H9 (cell line): ENCODE results near the gene SNX7. TPM values are rescaled to one million over a fixed set of nuclear protein-coding genes. Genes with fewer than 3 reads are reported as not detected.

Source experiments
- DNase-seq: peaks from one replicate; pipeline ENCODE4 v3.0.0-alpha.2; 2017
- H2AFZ ChIP-seq: one replicate; pipeline ENCODE4 v1.6.1; 2013; ENCODE audit warnings: mild to moderate bottlenecking, low read length, control low read depth, moderate library complexity
- H2AK5ac ChIP-seq: 2 replicates; pipeline ENCODE4 v1.6.1; 2013; ENCODE audit warnings: low read length, control low read depth, mixed read lengths; ENCODE audit not compliant: insufficient read length
- H2BK120ac ChIP-seq: one replicate; pipeline ENCODE4 v1.6.1; 2013; ENCODE audit warnings: low read depth, mild to moderate bottlenecking, low read length, control low read depth, inconsistent platforms; ENCODE audit not compliant: poor library complexity, severe bottlenecking
- H2BK12ac ChIP-seq: 2 replicates; pipeline ENCODE4 v1.6.1; 2013; ENCODE audit warnings: low read length, control low read depth, mixed read lengths, low read depth; ENCODE audit not compliant: insufficient read length
- H2BK15ac ChIP-seq: 2 replicates; pipeline ENCODE4 v1.6.1; 2013; ENCODE audit warnings: low read depth, low read length, control low read depth
- H2BK20ac ChIP-seq: one replicate; pipeline ENCODE4 v1.6.1; 2013; ENCODE audit warnings: low read depth, mild to moderate bottlenecking, low read length, control low read depth, inconsistent platforms; ENCODE audit not compliant: poor library complexity, severe bottlenecking
- H2BK5ac ChIP-seq: 2 replicates; pipeline ENCODE4 v1.6.1; 2013; ENCODE audit warnings: low read length, control low read depth, mixed read lengths; ENCODE audit not compliant: insufficient read length
- H3K14ac ChIP-seq: 2 replicates; pipeline ENCODE4 v1.6.1; 2013; ENCODE audit warnings: low read length, control low read depth; ENCODE audit not compliant: insufficient read depth
- H3K18ac ChIP-seq: 2 replicates; pipeline ENCODE4 v1.6.1; 2013; ENCODE audit warnings: low read depth, mild to moderate bottlenecking, mixed read lengths, low read length, control low read depth; ENCODE audit not compliant: insufficient read length
- H3K23ac ChIP-seq: 2 replicates; pipeline ENCODE4 v1.6.1; 2013; ENCODE audit warnings: low read length, control low read depth, mixed read lengths, low read depth; ENCODE audit not compliant: insufficient read length
- H3K23me2 ChIP-seq: 2 replicates; pipeline ENCODE4 v1.6.1; 2013; ENCODE audit warnings: low read depth, mild to moderate bottlenecking, mixed read lengths, low read length, control low read depth; ENCODE audit not compliant: insufficient read length, poor library complexity, severe bottlenecking
- H3K27ac ChIP-seq: 2 replicates; pipeline ENCODE4 v1.5.1; 2013; ENCODE audit warnings: low read length, control low read depth, mixed read lengths, low read depth; ENCODE audit not compliant: insufficient read length
- H3K27me3 ChIP-seq: 2 replicates; pipeline ENCODE4 v1.6.1; 2013; ENCODE audit warnings: low read length, control low read depth, inconsistent platforms; ENCODE audit not compliant: insufficient read depth
- H3K4ac ChIP-seq: 2 replicates; pipeline ENCODE4 v1.6.1; 2013; ENCODE audit warnings: low read depth, mild to moderate bottlenecking, control low read depth, inconsistent platforms, low read length, moderate library complexity
- H3K4me1 ChIP-seq: 2 replicates; pipeline ENCODE4 v1.6.1; 2013; ENCODE audit warnings: low read length, control low read depth, inconsistent platforms; ENCODE audit not compliant: insufficient read depth
- H3K4me2 ChIP-seq: 2 replicates; pipeline ENCODE4 v1.6.1; 2013; ENCODE audit warnings: low read length, control low read depth, mixed read lengths; ENCODE audit not compliant: insufficient read length, insufficient read depth
- H3K56ac ChIP-seq: 2 replicates; pipeline ENCODE4 v1.6.1; 2013; ENCODE audit warnings: low read depth, mild to moderate bottlenecking, mixed read lengths, low read length, control low read depth; ENCODE audit not compliant: insufficient read length
- H3K79me1 ChIP-seq: 2 replicates; pipeline ENCODE4 v1.6.1; 2013; ENCODE audit warnings: low read depth, mild to moderate bottlenecking, moderate library complexity, low read length, control low read depth, inconsistent platforms; ENCODE audit not compliant: insufficient read depth, poor library complexity, severe bottlenecking
- H3K79me2 ChIP-seq: 2 replicates; pipeline ENCODE4 v1.6.1; 2013; ENCODE audit warnings: low read length, control low read depth, inconsistent platforms; ENCODE audit not compliant: insufficient read depth
- H3K9ac ChIP-seq: 2 replicates; pipeline ENCODE4 v1.6.1; 2013; ENCODE audit warnings: low read length, control low read depth, mixed read lengths; ENCODE audit not compliant: insufficient read length; ENCODE audit errors: extremely low read depth
- H3K9me3 ChIP-seq: one replicate; pipeline ENCODE4 v1.6.1; 2013; ENCODE audit warnings: low read depth, low read length, inconsistent platforms; ENCODE audit not compliant: control insufficient read depth
- H3T11ph ChIP-seq: one replicate; pipeline ENCODE4 v1.6.1; 2013; ENCODE audit warnings: mild to moderate bottlenecking, low read length, control low read depth, inconsistent platforms
- H4K20me1 ChIP-seq: one replicate; pipeline ENCODE4 v1.6.1; 2013; ENCODE audit not compliant: control insufficient read depth, insufficient read length, insufficient read depth
- H4K5ac ChIP-seq: 2 replicates; pipeline ENCODE4 v1.6.1; 2013; ENCODE audit warnings: low read depth, mild to moderate bottlenecking, mixed read lengths, low read length, control low read depth; ENCODE audit not compliant: insufficient read length
- H4K8ac ChIP-seq: replicated peaks from 2 replicates; pipeline ENCODE4 v1.6.1; 2013; ENCODE audit warnings: low read length, control low read depth, mixed read lengths, low read depth; ENCODE audit not compliant: insufficient read length
- H4K91ac ChIP-seq: 2 replicates; pipeline ENCODE4 v1.6.1; 2013; ENCODE audit warnings: low read depth, mild to moderate bottlenecking, moderate library complexity, mixed read lengths, low read length, control low read depth; ENCODE audit not compliant: insufficient read length
- H3K27ac Mint-ChIP-seq, 3 experiments: 2 replicates in 2 of 3; 3 replicates in 1 of 3; pipeline ENCODE4 v1.8.0; 2020 to 2021; ENCODE audit warnings: mixed read lengths in 3 of 3, mild to moderate bottlenecking in 1 of 3, moderate library complexity in 1 of 3
- H3K27me3 Mint-ChIP-seq: 2 replicates; pipeline ENCODE4 v1.8.0; 2021; ENCODE audit warnings: low read depth, mild to moderate bottlenecking, moderate library complexity, mixed read lengths
- H3K36me3 Mint-ChIP-seq, 3 experiments: 2 replicates in 2 of 3; 3 replicates in 1 of 3; pipeline ENCODE4 v1.8.0; 2020 to 2021; ENCODE audit warnings: low read depth in 3 of 3, mixed read lengths in 3 of 3; ENCODE audit not compliant: insufficient read depth in 1 of 3
- H3K4me1 Mint-ChIP-seq, 2 experiments: 2 replicates each; pipeline ENCODE4 v1.8.0; 2020; ENCODE audit warnings: mixed read lengths in 2 of 2
- H3K4me3 Mint-ChIP-seq, 2 experiments: 2 replicates in 1 of 2; 3 replicates in 1 of 2; pipeline ENCODE4 v1.8.0; 2020 to 2021; ENCODE audit warnings: mild to moderate bottlenecking in 2 of 2, mixed read lengths in 2 of 2, moderate library complexity in 1 of 2
- H3K9me3 Mint-ChIP-seq, 2 experiments: 2 replicates in 1 of 2; 3 replicates in 1 of 2; pipeline ENCODE4 v1.8.0; 2020; ENCODE audit warnings: mild to moderate bottlenecking in 2 of 2, mixed read lengths in 2 of 2, moderate library complexity in 1 of 2
- WGBS: extraction: QIAGEN DNeasy Blood & Tissue Kit; methylation state at CpG from one replicate; pipeline ENCODE4 v1.1.7; 2013; ENCODE audit warnings: missing lambda C conversion rate, low lambda C conversion rate, mixed read lengths; ENCODE audit not compliant: insufficient read length; ENCODE audit errors: extremely low coverage; 5-methylcytosine and 5-hydroxymethylcytosine counted together
- total RNA-seq: library from RNA; stranded (reverse); gene quantifications from 2 replicates; pipeline ENCODE4 v1.2.1, GENCODE V29; 2021
- TF ChIP-seq, protein P1 (sequence below): fragments of 200-600 bp; sonication (generic); conservative IDR thresholded peaks from 3 replicates; pipeline ENCODE4 v1.8.0; 2021; ENCODE audit warnings: antibody characterized with exemption, mild to moderate bottlenecking

Gene SNX7
- total RNA-seq, 1 experiment from 2014 or later = 24.7 TPM

DNA sequence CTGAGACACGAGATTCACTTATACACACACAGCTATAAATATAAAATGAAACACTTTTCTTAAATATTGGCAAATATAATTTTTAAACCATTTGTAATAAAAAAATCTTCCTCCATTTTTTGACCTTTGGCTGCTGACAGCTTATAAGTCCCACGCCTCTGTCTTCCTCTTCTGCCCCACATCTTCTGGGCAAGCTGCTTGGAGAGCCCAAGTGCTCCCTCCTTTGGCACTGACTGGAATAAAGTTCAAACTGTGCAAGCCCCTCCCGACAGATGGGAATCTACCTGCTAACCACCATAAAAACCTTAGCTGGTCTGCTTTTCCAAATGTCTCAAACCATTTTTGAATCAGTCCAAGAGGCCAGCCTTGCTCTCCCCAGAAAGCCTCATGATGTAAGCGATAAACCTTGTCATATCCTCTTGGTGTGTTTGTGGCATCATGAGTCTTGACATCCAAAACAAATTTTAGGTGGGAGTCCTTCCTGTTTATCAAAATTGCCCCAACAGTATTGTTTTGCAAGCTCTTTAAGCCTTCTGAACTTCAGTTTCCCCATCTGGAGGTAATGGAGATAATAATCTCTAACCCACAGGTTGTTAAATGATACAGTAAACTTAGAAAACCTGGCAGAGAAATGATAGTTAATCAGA is 99.8 kb downstream of the SNX7 start:
- TF ChIP-seq, protein P1, sequence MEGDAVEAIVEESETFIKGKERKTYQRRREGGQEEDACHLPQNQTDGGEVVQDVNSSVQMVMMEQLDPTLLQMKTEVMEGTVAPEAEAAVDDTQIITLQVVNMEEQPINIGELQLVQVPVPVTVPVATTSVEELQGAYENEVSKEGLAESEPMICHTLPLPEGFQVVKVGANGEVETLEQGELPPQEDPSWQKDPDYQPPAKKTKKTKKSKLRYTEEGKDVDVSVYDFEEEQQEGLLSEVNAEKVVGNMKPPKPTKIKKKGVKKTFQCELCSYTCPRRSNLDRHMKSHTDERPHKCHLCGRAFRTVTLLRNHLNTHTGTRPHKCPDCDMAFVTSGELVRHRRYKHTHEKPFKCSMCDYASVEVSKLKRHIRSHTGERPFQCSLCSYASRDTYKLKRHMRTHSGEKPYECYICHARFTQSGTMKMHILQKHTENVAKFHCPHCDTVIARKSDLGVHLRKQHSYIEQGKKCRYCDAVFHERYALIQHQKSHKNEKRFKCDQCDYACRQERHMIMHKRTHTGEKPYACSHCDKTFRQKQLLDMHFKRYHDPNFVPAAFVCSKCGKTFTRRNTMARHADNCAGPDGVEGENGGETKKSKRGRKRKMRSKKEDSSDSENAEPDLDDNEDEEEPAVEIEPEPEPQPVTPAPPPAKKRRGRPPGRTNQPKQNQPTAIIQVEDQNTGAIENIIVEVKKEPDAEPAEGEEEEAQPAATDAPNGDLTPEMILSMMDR = peak; percentile 63
- H2AK5ac ChIP-seq = no peak overlapping the region
- no peak overlapping the region for H4K8ac ChIP-seq
- no peak overlapping the region for H3K9ac ChIP-seq
- no peak overlapping the region for H3K27ac ChIP-seq
- no peaks in the 10 kb centered on the region for H3K79me2 ChIP-seq
- H3K9me3 ChIP-seq = no peaks in the 10 kb centered on the region
- no peak overlapping the region for H3K18ac ChIP-seq
- H2BK20ac ChIP-seq = no peak overlapping the region
- no peak overlapping the region for H3T11ph ChIP-seq
- Mint-ChIP-seq H3K27ac (no peak overlapping the region), H3K9me3 (no peaks in the 10 kb centered on the region), H3K36me3 (no peaks in the 10 kb centered on the region), H3K27me3 (no peaks in the 10 kb centered on the region), H3K4me1 (no peaks in the 10 kb centered on the region), H3K4me3 (no peak overlapping the region)
- no peak overlapping the region for H2BK15ac ChIP-seq
- no CpG with 5 or more reads among the region's 4 CpGs for WGBS
- H2BK12ac ChIP-seq = no peak overlapping the region
- no peaks in the 10 kb centered on the region for H3K4me1 ChIP-seq
- H3K27me3 ChIP-seq = no peaks in the 10 kb centered on the region
- no peak overlapping the region for H4K91ac ChIP-seq
- no peak overlapping the region for H3K4ac ChIP-seq
- peak; percentile 40 for DNase-seq
- no peaks in the 10 kb centered on the region for H3K79me1 ChIP-seq
- no peak overlapping the region for H3K56ac ChIP-seq
- no peak overlapping the region for H4K5ac ChIP-seq
- H3K14ac ChIP-seq = no peak overlapping the region
- no peak overlapping the region for H2BK120ac ChIP-seq
- no peaks in the 10 kb centered on the region for H4K20me1 ChIP-seq
- no peak overlapping the region for H3K4me2 ChIP-seq
- no peak overlapping the region for H3K23ac ChIP-seq
- no peak overlapping the region for H2AFZ ChIP-seq
- no peaks in the 10 kb centered on the region for H3K23me2 ChIP-seq
- no peak overlapping the region for H2BK5ac ChIP-seq
